ENCODE data around the gene RMDN3. TPM values are rescaled to one million over a fixed set of nuclear protein-coding genes. Genes with fewer than 3 reads are reported as not detected.

The RMDN3 gene, protein sequence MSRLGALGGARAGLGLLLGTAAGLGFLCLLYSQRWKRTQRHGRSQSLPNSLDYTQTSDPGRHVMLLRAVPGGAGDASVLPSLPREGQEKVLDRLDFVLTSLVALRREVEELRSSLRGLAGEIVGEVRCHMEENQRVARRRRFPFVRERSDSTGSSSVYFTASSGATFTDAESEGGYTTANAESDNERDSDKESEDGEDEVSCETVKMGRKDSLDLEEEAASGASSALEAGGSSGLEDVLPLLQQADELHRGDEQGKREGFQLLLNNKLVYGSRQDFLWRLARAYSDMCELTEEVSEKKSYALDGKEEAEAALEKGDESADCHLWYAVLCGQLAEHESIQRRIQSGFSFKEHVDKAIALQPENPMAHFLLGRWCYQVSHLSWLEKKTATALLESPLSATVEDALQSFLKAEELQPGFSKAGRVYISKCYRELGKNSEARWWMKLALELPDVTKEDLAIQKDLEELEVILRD
- total RNA-seq (2014; rRNA removed; shearing (Covaris generic)): 19.3 and 19.6 TPM in 2 replicates

DNA sequence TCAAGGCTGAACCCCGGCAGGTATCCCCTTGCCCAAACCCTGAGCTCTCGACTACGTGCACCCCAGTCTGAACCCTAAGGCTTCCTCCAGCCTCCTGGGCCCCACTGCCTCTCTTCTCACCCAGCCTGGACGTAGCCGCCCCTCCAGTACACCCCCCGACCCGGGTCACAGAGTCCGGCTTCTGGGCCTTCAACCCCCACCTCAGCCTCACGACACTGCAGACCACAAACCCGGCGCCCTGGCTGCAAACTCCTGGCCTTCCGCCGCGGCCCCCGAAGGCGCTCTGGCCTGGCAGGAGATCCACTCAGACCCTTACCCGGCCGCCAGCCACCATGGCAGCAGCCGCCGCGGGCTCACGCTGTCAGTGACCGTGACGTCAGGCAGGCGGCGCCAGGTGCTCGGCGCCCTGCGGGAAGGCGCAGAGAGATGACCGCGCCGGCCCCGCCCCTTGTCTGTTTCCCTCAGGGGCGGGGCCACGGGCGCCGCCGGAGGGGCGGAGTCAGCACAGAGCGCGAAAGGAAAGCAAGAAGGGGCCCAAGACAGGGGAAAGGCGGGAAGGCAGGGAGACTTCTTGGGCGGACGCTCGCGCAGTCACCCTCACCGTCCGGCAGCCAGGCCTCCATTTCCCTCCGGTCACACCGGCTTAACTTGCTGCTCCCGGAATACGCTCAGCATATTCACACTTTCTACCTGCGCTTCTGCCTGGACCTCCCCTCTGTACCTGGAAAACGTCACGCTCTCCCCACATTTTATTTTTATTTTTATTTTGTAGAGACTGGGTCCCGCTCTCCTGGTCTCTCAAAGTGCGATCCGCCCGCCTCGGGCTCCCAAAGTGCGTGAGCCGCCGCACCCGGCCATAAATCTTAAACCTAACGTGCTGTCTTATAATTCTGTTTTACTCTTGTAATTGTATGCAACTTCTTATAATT lies at the start of gene RMDN3:
Gene RMDN3 (minus strand): TSS at position 372 of the 929 bp plus-strand sequence. CDS start 471 bp downstream, outside the sequence.
- Histone ChIP-seq H3K27ac (peak within 1 kb of the TSS; percentile 98), H3K4me3 (peak within 1 kb of the TSS; percentile 85), H3K27me3 (no peaks in the 10 kb centered on the region), H3K4me1 (peaks cover 23% of the 10 kb centered on the region), H3K36me3 (peaks cover 16% of the 10 kb centered on the region), H3K9me3 (replicated peaks) (no peaks in the 10 kb centered on the region)
- peak; percentile 93 to 96 for DNase-seq

DNA sequence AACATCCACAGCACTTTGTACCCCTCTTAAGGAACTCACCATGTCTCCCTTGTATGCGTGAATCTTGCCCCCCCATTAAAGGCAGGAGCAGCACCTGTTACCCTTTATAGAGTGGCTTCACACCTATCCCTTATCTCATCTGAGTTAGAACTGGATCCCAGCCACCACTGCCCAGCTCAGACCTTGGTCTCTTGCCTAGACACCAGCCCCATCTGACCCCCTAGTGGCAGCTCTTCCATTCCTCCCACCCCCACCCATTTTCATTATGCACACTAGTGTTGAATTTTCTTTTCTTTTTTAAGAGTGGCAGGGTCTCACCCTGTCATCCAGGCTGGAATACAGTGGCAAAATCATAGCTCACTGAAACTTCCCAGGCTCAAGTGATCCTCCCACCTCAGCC lies 48.6 kb upstream of the RMDN3 start:
- H3K27me3 ChIP-seq: no peaks in the 10 kb centered on the region
- H3K4me3 ChIP-seq: no peak overlapping the region
- no peaks in the 10 kb centered on the region for H3K9me3 ChIP-seq (replicated peaks)
- no peaks in the 10 kb centered on the region for H3K36me3 ChIP-seq
- no peak overlapping the region for H3K27ac ChIP-seq
- H3K4me1 ChIP-seq: no peaks in the 10 kb centered on the region
- DNase-seq: no peak

DNA sequence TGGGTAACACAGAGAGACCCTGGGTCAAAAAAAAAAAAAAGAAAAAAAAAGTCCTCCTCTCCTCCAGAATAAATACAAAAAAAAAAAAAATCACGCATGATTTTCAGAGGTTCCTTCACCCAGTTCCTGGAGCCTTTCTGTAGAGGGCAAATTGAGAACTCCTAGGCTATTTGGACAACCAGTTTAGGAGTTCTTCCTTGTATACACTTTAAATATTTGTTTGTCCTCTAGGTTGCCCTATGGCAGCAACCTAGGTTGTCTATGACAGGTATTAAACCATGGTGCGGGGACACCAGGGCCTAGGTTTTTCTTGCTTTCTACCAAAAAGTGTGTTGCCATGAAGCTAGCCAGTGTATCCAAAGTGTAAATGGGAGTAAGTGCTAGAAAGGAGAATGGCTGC lies 48.0 kb upstream of the RMDN3 start:
- no peaks in the 10 kb centered on the region for H3K27me3 ChIP-seq
- no peak for DNase-seq
- H3K4me3 ChIP-seq: no peak overlapping the region
- H3K36me3 ChIP-seq: no peaks in the 10 kb centered on the region
- no peak overlapping the region for H3K27ac ChIP-seq
- H3K9me3 ChIP-seq (replicated peaks): no peaks in the 10 kb centered on the region
- H3K4me1 ChIP-seq: no peaks in the 10 kb centered on the region

DNA sequence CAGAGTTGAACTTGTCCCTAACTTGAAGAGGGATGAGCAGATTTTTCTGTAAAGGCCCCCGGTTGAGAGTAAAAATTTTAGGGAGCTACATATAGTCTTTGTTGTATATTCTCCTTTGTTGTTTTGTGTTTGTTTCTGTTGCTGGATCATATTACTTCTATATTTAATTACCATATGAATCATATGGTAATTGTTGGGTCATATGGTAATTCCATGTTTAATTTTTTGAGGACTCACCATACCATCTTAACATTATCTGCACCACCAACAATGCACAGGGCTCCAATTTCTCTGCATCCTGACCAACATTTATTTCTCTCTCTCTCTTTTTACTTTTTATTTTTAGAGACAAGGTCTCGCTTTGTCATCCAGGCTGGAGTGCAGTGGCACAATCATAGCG lies 44.5 kb upstream of the RMDN3 start:
- no peak overlapping the region for H3K4me3 ChIP-seq
- DNase-seq: no peak
- H3K27ac ChIP-seq: no peak overlapping the region
- peaks cover 2% of the 10 kb centered on the region; the same call in 1 of the 2 replicates for H3K36me3 ChIP-seq
- H3K4me1 ChIP-seq: no peaks in the 10 kb centered on the region
- H3K27me3 ChIP-seq: no peaks in the 10 kb centered on the region
- H3K9me3 ChIP-seq (replicated peaks): no peaks in the 10 kb centered on the region

DNA sequence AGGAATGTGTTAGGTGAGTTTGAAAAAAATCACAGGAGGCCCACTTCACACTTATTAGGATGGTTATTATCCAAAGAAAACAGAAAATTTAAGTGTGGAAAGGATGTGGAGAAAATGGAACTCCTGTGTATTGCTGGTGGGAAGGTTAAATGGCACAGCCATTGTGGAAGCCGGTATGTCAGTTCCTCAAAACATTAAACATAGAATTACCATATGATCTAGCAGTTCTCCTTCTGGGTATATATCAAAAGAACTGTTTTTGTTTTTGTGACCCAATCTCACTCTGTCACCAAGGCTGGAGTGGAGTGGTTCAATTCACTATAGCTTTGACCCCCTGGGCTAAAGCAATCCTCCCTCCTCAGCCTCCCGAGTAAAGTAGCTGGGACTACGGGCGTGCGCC lies 41.5 kb upstream of the RMDN3 start:
- peaks cover 2% of the 10 kb centered on the region for H3K36me3 ChIP-seq
- H3K4me1 ChIP-seq: no peaks in the 10 kb centered on the region; the same call in 1 of the 2 replicates
- no peak overlapping the region for H3K27ac ChIP-seq
- DNase-seq: no peak
- no peak overlapping the region for H3K4me3 ChIP-seq
- no peaks in the 10 kb centered on the region for H3K9me3 ChIP-seq (replicated peaks)
- no peaks in the 10 kb centered on the region for H3K27me3 ChIP-seq

DNA sequence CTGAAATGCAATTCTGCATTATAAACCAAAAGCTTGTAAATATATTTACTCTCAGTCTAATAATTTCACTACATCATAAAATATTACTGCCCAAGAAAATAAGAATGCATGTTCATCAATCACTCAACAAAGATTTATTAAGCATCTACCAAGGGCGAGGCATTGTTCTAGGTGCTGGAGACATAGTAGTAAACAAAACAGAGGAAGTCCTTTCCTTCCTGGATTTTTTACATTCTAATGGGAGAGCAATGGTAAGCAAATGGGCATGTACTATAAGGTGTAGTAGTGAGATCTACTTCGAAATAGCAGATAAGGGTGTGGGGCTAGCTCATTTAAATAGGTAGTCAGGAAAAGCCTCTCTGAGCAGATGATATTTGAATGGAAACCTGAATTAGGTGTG lies 41.0 kb upstream of the RMDN3 start:
- Histone ChIP-seq H3K36me3 (peaks cover 2% of the 10 kb centered on the region), H3K4me1 (no peaks in the 10 kb centered on the region; the same call in 1 of the 2 replicates), H3K4me3 (no peak overlapping the region), H3K27ac (no peak overlapping the region), H3K27me3 (no peaks in the 10 kb centered on the region), H3K9me3 (replicated peaks) (no peaks in the 10 kb centered on the region)
- no peak for DNase-seq

DNA sequence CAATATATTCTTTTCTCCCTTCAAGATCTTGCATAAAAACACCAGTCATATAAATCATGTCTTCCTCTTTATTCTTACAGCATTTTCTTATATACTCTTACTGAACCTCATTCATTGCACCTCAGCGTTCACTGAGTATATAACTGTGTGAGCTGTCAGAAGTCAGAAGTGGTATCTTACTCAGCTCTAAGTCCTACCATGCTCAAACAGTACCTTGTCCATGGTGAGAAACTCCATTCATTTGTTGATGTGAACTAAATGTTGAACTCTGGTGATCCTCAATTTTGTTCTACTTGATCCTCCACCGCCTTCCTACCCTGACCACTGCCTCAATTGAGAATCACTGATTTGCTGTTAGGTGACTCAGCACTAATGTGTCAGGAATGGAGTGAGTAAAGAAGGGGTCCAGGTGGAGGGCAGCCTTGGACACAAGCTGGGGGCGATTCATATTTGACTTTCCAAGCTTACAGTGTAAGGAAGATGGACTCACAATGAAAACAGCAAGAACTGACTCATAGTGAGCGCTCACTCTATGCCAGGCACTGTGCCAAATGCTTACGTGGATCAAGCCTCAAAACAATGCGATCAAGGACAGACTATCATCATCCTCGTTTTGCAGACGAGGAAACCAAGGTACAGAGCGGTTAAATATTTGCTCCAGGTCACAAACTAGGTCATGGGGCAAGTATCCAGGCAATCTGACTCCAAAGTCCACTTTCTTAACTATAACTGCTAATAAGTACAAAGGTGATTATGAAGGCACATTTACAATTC lies 38.3 kb upstream of the RMDN3 start:
- Histone ChIP-seq H3K27me3 (no peaks in the 10 kb centered on the region), H3K4me3 (no peak overlapping the region), H3K4me1 (peaks cover 11% of the 10 kb centered on the region), H3K9me3 (replicated peaks) (no peaks in the 10 kb centered on the region), H3K36me3 (peaks cover 2% of the 10 kb centered on the region), H3K27ac (no peak overlapping the region)
- no peak for DNase-seq

DNA sequence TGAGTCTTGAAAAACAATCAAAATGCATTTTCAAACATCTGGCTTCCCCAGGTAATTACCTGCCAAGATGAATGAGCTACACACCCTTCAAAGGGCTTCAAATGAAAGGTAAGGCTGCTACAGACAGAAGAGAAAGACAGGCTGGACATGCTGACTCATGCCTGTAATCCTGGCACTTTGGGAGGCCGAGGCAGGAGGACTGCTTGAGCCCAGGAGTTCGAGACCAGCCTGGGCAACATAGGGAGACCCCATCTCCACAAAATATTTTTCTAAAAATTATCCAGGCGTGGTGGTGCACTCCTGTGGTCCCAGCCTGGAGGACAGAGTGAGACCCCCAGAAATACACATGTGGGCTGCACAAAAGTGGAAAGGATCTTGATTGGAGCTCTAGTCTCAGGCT lies 37.3 kb upstream of the RMDN3 start:
- Histone ChIP-seq H3K27me3 (no peaks in the 10 kb centered on the region), H3K9me3 (replicated peaks) (no peaks in the 10 kb centered on the region), H3K36me3 (no peaks in the 10 kb centered on the region; the same call in 1 of the 2 replicates), H3K4me1 (peaks cover 19% of the 10 kb centered on the region), H3K27ac (no peak overlapping the region), H3K4me3 (no peak overlapping the region)
- DNase-seq: no peak

DNA sequence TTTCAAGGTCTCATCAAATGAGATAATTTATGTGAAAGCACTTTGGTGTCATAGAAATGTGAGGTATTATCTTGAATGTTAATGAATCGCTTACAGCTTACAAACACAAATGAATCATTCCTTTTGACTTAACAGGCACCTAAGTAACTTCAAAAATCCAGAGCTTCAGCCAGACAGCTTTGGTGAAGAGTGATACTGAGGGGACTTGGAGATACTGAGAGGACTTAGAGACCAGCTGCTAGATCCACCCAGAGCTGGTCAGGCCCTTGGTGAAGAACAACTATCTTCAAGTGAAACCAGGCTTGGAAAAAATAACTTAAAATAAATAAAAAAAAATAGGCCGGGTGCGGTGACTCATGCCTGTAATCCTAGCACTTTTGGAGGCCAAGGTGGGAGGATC lies 35.7 kb upstream of the RMDN3 start:
- no peaks in the 10 kb centered on the region for H3K27me3 ChIP-seq
- DNase-seq: no peak
- no peak overlapping the region for H3K27ac ChIP-seq
- H3K36me3 ChIP-seq: no peaks in the 10 kb centered on the region; the same call in 1 of the 2 replicates
- no peak overlapping the region for H3K4me3 ChIP-seq
- H3K9me3 ChIP-seq (replicated peaks): no peaks in the 10 kb centered on the region
- peaks cover 22% of the 10 kb centered on the region for H3K4me1 ChIP-seq

DNA sequence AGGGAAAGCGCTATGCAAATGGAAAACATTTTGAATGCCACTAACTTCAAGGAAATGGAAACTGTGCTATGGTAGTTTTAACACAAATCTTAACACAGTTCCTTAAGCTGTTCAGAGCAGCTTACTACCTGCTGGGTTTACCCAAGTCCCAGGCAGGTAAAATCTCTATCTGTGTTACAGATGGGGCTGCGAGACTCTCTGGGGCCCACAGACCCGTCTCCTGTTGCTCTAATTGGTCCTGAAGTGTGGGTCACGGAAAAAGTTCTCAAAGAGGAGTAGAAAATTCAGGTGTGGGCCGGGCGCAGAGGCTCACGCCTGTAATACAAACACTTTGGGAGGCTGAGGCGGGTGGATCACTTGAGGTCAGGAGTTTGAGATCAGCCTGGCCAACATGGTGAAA lies 34.9 kb upstream of the RMDN3 start:
- peaks cover 22% of the 10 kb centered on the region for H3K4me1 ChIP-seq
- no peaks in the 10 kb centered on the region for H3K27me3 ChIP-seq
- no peak for DNase-seq
- H3K27ac ChIP-seq: no peak overlapping the region
- H3K36me3 ChIP-seq: no peaks in the 10 kb centered on the region; the same call in 1 of the 2 replicates
- no peaks in the 10 kb centered on the region for H3K9me3 ChIP-seq (replicated peaks)
- H3K4me3 ChIP-seq: no peak overlapping the region

DNA sequence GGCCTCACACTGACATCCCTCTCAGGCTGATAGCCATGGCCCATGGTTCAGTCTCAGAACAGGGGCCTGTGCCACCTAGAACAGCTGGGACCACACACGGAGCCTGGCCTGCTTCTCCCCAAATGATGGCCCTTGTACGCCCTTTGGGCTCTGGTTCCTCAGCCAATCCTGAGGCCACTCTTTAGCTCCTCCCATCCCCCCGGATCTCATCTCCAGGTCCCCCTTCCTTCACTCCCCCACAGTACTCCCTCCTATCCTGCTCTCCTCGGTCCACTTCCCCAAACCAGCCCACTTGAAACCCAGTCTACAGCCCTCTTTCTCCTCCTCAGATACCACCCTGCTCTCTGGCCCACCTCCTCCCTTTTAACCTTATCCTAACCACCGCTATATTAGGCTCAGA lies 34.1 kb upstream of the RMDN3 start:
- Histone ChIP-seq H3K27me3 (no peaks in the 10 kb centered on the region), H3K4me3 (no peak overlapping the region)

DNA sequence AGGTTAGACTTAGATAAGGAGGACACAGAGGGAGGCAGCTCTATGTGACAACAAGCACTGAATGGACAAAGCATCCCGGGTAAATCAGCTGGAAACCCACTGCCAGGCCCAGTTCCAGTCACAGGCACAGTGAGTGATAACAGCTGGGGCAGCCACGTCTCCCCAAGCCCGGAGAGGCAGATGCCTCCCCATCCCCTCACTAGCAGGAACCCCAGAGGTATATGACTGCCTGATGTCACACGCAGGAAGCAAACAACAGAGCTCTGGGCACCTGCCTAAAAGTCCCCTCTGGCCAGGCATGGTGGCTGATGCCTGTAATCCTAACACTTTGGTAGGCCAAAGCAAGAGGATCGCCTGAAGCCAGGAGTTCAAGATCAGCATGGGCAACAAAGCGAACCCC lies 32.9 kb upstream of the RMDN3 start:
- Histone ChIP-seq H3K9me3 (replicated peaks) (no peaks in the 10 kb centered on the region), H3K27me3 (no peaks in the 10 kb centered on the region), H3K4me3 (no peak overlapping the region), H3K27ac (no peak overlapping the region), H3K4me1 (peaks cover 22% of the 10 kb centered on the region), H3K36me3 (no peaks in the 10 kb centered on the region; the same call in none of the 2 replicates)
- no peak for DNase-seq

More for the DNA sequence above, 34.1 kb upstream of the RMDN3 start:
- H3K9me3 ChIP-seq (replicated peaks): no peaks in the 10 kb centered on the region
- peak; percentile 88 to 93 for DNase-seq
- H3K27ac ChIP-seq: peak overlapping the region; percentile 19; the same call in 1 of the 2 replicates
- peaks cover 22% of the 10 kb centered on the region for H3K4me1 ChIP-seq
- no peaks in the 10 kb centered on the region; the same call in none of the 2 replicates for H3K36me3 ChIP-seq

DNA sequence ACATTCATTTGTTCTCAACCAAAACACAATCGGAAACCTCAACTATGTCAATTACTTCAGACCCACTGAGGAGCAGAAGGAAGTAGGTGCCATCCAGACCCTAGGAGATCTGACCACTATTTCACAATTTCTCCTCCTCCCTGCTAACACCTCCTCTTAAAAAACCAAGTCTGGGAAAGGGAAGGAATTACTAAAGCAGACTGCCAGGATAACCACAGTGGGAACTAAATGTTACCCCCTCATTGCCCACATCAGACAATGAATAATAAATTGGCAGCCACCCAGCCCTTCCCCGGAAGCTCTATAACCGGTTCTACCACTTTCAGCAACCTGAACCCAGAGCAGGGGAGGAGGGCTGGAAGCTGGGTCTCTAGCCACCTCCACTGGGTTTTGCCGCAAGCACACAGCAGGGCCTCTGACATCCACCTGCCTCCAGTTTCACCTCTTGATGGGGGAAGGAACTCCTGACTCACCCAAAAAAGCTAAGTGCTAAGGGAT lies 32.3 kb upstream of the RMDN3 start:
- no peaks in the 10 kb centered on the region for H3K27me3 ChIP-seq
- peak in 1 of 2 experiments; percentile 58 for DNase-seq
- H3K9me3 ChIP-seq (replicated peaks): no peaks in the 10 kb centered on the region
- no peak overlapping the region for H3K27ac ChIP-seq
- no peak overlapping the region for H3K4me3 ChIP-seq
- H3K4me1 ChIP-seq: peaks cover 22% of the 10 kb centered on the region
- H3K36me3 ChIP-seq: no peaks in the 10 kb centered on the region; the same call in none of the 2 replicates

DNA sequence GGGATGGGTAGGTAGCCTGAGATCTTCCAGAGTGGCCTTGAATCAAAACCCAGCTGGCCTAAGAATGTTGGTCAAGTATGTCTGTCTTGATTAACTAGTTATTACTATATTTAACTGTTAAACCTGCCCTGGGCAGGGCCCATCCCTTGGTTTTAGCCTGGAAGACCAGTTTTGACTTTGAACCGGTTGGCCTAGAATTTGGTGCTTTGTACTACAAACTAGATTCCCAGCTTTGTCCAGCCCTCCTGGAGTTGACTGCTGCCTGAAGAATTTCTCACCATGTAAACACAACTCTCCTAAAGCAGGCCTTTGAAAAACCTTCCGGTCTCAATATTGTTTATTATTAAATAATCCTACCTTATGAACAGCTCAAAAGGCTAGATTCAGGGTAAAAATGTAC lies 30.8 kb upstream of the RMDN3 start:
- Histone ChIP-seq H3K4me1 (peaks cover 22% of the 10 kb centered on the region), H3K36me3 (no peaks in the 10 kb centered on the region; the same call in none of the 2 replicates), H3K27me3 (no peaks in the 10 kb centered on the region), H3K4me3 (no peak overlapping the region), H3K27ac (no peak overlapping the region), H3K9me3 (replicated peaks) (no peaks in the 10 kb centered on the region)
- DNase-seq: no peak
